ENCODE data around the gene CCL21.

Gene CCL21

DNA sequence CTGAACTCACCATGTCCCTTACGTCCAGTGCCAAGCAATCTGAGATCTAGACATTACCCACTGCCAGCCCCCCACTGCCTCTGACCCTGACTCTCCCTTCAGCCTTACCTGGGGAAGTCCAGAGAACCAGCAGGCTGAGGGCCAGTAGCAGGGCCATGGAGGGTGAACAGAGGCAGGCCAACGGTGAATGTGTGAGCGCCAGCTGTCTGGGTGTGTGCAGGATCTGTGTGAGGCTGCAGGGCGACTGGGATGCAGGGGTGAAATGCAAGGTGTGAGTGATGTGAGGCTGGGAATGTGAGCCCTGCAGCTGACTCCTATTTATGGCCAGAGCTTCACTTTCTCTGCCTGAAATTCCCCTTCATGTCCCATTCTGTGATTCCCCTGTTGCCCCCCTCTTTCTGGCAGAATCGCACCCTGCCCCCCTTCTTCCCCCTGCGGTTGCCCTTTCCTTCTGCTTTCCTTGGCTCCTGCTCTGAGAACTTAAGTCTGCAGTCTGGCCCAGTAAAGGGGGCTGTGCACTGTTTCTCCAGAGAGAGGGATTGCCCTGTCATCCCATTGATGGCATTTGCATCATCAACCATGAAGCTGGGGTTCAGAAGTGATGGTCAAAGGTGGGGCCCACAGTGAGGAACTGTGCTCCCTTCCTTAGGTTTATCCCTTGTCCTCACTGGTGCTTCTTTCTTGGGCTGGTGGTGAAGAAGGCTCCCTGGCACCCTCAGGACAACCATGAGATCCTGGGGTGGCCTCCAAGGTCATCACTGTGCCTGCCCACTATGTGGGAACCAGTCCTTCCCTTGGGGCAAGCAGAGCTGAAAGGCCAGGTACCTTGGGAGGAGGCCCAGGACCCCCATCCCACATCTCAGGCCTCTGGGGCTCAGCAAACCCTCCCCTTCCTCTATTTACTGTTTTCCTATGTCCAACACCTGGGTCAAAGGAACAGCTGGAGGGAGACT lies 18.7 kb downstream of the CCL21 start, which contains the start of gene CCL19:
Gene CCL19, minus strand, starts transcription at position 294 of the 953 bp plus-strand sequence. Its CDS starts 137 bp downstream, at position 157.
- H3K4me3 ChIP-seq (ENCODE audit: low read length) = no peak within 1 kb of the TSS
- TF ChIP-seq ZNF274 (IDR thresholded peaks at IDR 0.05; ENCODE audit: low read depth, low read length) = no peak

DNA sequence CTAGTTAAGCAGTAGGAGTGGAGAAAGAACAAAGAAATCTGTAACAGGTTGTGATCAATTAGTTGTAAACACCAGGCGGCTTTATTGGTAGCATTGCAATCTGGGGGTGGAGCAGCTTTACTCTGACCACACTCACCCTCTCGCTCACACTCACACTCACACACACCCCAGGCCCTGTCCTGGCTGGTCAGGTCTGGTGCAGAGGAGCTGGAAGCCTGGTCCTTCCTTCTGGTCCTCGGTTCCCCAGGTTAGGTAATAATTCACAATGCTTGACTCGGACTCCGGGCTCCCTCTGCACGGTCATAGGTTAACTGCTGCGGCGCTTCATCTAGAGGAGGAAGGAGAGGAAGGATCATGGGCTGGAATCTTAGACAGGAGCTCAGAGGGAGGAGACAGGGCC lies 20.4 kb downstream of the CCL21 start:
- no peak for TF ChIP-seq ZNF274 (IDR thresholded peaks at IDR 0.05; ENCODE audit: low read depth, low read length)

DNA sequence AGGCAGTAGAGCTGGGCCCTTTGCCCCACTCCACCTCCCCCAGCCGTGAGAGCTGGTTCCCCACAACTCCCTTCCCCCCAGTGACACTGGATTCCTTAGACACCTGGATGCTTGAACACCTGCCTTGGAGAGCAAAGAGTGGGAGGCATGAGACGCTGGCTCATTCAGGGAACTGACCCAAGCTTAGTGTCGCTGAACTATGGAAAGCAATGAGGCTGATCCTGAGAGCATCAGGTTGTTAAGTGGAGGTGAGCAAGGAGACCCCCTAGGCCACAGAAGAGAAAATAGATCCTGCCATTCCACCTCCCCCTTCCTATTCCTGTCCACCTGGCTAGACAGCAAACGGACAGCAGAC lies 20.8 kb downstream of the CCL21 start:
- TF ChIP-seq ZNF274 (IDR thresholded peaks at IDR 0.05; ENCODE audit: low read depth, low read length) = no peak
- no peak overlapping the region for H3K4me3 ChIP-seq (ENCODE audit: low read length)

More for the DNA sequence above, 20.4 kb downstream of the CCL21 start:
- no peak overlapping the region for H3K4me3 ChIP-seq (ENCODE audit: low read length)

GRCh38 chr9:34688329-34689115 lies 21.4 kb downstream of the CCL21 start:
- no peak for TF ChIP-seq ZNF274 (IDR thresholded peaks at IDR 0.05; ENCODE audit: low read depth, low read length)
- H3K4me3 ChIP-seq (ENCODE audit: low read length) = no peak overlapping the region

DNA sequence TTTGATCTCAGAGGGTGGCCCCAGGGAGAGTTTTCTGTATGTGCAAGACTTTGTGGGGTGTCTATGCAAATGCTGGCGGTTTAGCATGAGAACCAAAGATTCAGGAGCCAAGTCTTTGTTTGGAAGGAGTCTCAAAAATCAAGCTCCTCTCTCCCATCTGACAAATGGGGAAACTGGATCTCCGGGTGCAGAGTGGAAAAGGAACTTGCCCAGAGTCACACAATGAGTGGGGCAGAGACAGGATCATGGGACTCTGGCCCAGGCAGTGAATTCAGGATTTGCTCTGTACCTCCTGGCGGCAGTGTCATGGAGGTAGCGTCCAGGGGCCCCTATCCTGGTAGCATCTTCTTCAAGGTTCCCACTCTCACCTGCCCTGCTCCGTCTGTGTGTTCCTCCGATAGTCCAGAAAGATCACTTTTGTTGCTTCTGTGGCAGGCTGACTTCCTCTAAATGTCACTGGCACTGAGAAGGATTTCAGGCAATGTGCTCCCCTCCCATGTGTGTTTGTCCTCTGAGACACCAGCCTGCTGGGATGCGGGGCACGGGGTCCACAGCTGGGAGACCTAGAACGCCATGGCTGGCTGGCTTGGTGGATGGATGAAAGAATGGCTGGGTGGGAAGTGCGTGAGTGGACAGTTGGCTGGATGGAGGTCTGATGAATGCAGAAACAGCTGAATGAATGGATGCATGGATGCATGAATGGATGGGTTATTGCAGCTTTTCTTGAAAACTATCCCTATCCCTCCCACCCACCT lies 22.5 kb downstream of the CCL21 start:
- TF ChIP-seq ZNF274 (IDR thresholded peaks at IDR 0.05; ENCODE audit: low read depth, low read length) = no peak

GRCh38 chr9:34686732-34687131 lies 23.2 kb downstream of the CCL21 start:
- no peak for TF ChIP-seq ZNF274 (IDR thresholded peaks at IDR 0.05; ENCODE audit: low read depth, low read length)

More for the DNA sequence above, 22.5 kb downstream of the CCL21 start:
- no peak overlapping the region for H3K4me3 ChIP-seq (ENCODE audit: low read length)

DNA sequence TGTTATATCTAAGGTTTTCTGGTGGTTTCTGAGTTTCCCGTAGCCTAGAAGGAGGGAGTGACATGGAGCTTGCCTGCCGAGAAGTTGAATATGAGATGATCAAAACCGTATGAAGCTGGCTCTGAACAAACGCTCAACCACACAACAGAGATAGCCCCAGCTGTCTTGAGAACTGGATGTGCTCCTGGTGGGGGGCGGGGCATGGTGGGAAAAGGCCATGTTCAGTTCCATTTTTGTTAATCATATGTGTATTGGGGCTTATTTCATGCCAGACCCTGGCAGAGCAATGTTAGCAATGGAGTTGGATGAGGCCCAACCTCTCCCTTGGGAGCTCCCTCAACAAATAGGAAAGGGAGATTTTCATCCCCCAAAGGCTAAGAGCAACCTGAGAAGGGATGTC lies 23.7 kb downstream of the CCL21 start:
- no peak for TF ChIP-seq ZNF274 (IDR thresholded peaks at IDR 0.05; ENCODE audit: low read depth, low read length)
- no peak overlapping the region for H3K4me3 ChIP-seq (ENCODE audit: low read length)

More at GRCh38 chr9:34686732-34687131, 23.2 kb downstream of the CCL21 start:
- H3K4me3 ChIP-seq (ENCODE audit: low read length) = no peak overlapping the region

DNA sequence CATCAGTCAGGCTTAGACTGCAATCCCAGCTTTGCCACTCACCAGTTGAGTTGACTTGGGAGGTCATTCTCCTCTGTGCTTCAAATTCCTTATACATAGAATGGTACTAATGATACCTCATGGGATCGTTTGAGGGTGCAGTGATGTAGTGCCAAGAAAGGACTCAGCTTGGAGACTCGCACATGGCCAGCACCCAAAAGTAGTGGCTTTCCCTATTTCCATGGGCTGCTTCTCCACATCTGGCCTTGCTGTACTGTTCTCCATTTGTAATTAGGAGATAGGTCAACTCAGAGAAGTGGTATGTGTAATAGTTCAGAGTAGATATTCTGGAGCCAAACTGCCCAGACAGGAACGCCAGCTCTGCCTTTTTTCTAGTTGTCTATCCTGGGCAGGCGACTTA lies 24.3 kb downstream of the CCL21 start:
- H3K4me3 ChIP-seq (ENCODE audit: low read length) = no peak overlapping the region
- no peak for TF ChIP-seq ZNF274 (IDR thresholded peaks at IDR 0.05; ENCODE audit: low read depth, low read length)

GRCh38 chr9:34684816-34685215 lies 25.1 kb downstream of the CCL21 start:
- no peak overlapping the region for H3K4me3 ChIP-seq (ENCODE audit: low read length)
- no peak for TF ChIP-seq ZNF274 (IDR thresholded peaks at IDR 0.05; ENCODE audit: low read depth, low read length)

DNA sequence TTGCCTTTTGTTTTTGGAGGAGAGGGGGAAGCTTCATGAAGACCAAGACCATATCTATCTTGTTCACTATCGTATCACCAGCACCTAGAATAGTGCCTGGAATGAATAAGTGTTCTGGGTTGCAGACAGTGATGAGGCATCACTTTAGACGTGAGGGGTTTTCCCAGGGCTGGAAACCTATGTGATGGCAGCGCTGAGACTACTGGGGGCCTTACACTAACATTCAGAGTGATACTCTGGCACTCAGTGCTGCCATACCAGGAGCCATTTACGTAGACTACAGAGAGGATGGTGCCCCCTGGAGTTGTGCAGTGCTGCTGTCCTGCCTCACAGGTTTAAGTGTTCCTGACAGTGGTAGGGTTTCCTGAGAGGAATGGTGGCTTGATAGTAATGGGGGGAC lies 25.8 kb downstream of the CCL21 start:
- TF ChIP-seq ZNF274 (IDR thresholded peaks at IDR 0.05; ENCODE audit: low read depth, low read length) = no peak
- no peak overlapping the region for H3K4me3 ChIP-seq (ENCODE audit: low read length)

- TF ChIP-seq ZNF274 (IDR thresholded peaks at IDR 0.05; ENCODE audit: low read depth, low read length) = no peak
- H3K4me3 ChIP-seq (ENCODE audit: low read length) = no peak overlapping the region
Observed at GRCh38 chr9:34675869-34676268, 34.1 kb downstream of the CCL21 start.

DNA sequence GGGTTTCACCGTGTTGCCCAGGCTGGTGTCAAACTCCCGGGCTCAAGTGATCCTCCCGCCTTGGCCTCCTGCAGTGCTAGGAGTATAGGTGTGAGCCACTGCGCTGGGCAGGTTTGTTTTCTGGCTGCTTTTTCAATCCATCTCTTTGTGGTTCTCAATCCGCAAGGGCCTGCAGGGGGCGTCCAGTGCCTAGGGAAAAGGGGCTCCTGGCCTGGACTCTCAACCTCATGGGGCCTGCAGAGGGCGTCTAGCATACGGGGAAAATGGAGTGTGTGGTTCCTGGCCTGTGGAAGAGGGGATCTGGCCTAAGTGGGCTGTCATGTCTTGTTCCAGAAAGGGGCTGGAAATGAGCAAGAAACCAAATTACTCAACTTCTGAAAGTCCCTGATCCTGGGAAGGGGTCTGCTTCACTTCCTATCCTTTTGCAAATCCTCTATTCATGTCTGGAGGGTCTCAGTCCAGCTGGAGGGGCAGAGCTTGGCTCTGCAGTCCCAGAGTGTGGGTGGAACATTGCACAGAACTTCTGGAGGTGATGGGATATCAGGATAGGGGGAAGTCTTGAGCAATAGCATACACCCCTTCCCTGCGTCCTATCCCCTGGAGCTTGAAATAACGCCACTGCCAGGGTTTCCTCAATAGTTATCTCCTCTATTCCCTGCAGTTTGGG lies 34.8 kb downstream of the CCL21 start:
- H3K4me3 ChIP-seq (ENCODE audit: low read length) = no peak overlapping the region
- no peak for TF ChIP-seq ZNF274 (IDR thresholded peaks at IDR 0.05; ENCODE audit: low read depth, low read length)

GRCh38 chr9:34674440-34674839 lies 35.5 kb downstream of the CCL21 start:
- no peak overlapping the region for H3K4me3 ChIP-seq (ENCODE audit: low read length)
- TF ChIP-seq ZNF274 (IDR thresholded peaks at IDR 0.05; ENCODE audit: low read depth, low read length) = no peak

All from GM08714 (cell line).